Ovary (tissue), 3 donors: ENCODE results near the gene TSC2.

Experiments used
- EP300 ChIP-seq: sonication (generic); formaldehyde crosslinking; IDR thresholded peaks from one replicate; pipeline ENCODE4 v1.6.1; 2017; ENCODE audit warnings: antibody characterized with exemption
- TF ChIP-seq, protein P1 (sequence below), 3 donors: fragments of 450-650 bp in 2 of 3; fragments of 200-600 bp in 1 of 3; IDR thresholded peaks; one replicate each; pipeline versions ENCODE4 v1.5.1 to v1.8.0; 2016 to 2022; ENCODE audit warnings: antibody characterized with exemption in 3 of 3, mild to moderate bottlenecking in 1 of 3
- donor health status: DM: no; HTN: no; CAD: no.

DNA sequence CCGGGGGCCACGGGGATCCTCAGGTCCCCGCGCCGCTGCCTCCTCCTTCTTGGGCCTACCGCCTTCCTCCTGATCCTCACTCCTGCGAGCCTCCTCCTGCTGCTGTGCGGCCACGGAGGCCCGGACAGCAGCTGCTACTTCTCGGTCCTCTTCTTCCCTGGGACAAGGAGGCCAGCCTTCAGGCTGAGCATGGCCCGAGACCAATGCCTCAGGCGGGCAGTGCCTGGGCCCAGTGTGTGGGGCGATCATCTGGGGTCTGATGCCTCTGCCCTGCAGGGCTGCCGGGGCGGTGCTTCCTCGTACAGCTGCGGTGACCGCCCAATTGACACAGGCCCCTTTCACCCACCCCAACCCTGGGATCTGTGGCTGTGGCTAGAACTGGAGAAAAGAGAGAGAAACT is 46.8 kb upstream of the TSC2 start:
- TF ChIP-seq, protein P1, sequence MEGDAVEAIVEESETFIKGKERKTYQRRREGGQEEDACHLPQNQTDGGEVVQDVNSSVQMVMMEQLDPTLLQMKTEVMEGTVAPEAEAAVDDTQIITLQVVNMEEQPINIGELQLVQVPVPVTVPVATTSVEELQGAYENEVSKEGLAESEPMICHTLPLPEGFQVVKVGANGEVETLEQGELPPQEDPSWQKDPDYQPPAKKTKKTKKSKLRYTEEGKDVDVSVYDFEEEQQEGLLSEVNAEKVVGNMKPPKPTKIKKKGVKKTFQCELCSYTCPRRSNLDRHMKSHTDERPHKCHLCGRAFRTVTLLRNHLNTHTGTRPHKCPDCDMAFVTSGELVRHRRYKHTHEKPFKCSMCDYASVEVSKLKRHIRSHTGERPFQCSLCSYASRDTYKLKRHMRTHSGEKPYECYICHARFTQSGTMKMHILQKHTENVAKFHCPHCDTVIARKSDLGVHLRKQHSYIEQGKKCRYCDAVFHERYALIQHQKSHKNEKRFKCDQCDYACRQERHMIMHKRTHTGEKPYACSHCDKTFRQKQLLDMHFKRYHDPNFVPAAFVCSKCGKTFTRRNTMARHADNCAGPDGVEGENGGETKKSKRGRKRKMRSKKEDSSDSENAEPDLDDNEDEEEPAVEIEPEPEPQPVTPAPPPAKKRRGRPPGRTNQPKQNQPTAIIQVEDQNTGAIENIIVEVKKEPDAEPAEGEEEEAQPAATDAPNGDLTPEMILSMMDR (IDR thresholded peaks at IDR 0.05): no peak
- TF ChIP-seq EP300: no peak
